H9 (cell line): Measurements from ENCODE around the gene DOC2A. TPM values are rescaled to one million over a fixed set of nuclear protein-coding genes. Genes with fewer than 3 reads are reported as not detected.

Experiments
- DNase-seq: peaks from one replicate; pipeline ENCODE4 v3.0.0-alpha.2; 2017
- H2AFZ ChIP-seq: one replicate; pipeline ENCODE4 v1.6.1; 2013; ENCODE audit warnings: mild to moderate bottlenecking, low read length, control low read depth, moderate library complexity
- H2AK5ac ChIP-seq: 2 replicates; pipeline ENCODE4 v1.6.1; 2013; ENCODE audit warnings: low read length, control low read depth, mixed read lengths; ENCODE audit not compliant: insufficient read length
- H2BK120ac ChIP-seq: one replicate; pipeline ENCODE4 v1.6.1; 2013; ENCODE audit warnings: low read depth, mild to moderate bottlenecking, low read length, control low read depth, inconsistent platforms; ENCODE audit not compliant: poor library complexity, severe bottlenecking
- H2BK12ac ChIP-seq: 2 replicates; pipeline ENCODE4 v1.6.1; 2013; ENCODE audit warnings: low read length, control low read depth, mixed read lengths, low read depth; ENCODE audit not compliant: insufficient read length
- H2BK15ac ChIP-seq: 2 replicates; pipeline ENCODE4 v1.6.1; 2013; ENCODE audit warnings: low read depth, low read length, control low read depth
- H2BK20ac ChIP-seq: one replicate; pipeline ENCODE4 v1.6.1; 2013; ENCODE audit warnings: low read depth, mild to moderate bottlenecking, low read length, control low read depth, inconsistent platforms; ENCODE audit not compliant: poor library complexity, severe bottlenecking
- H2BK5ac ChIP-seq: 2 replicates; pipeline ENCODE4 v1.6.1; 2013; ENCODE audit warnings: low read length, control low read depth, mixed read lengths; ENCODE audit not compliant: insufficient read length
- H3K14ac ChIP-seq: 2 replicates; pipeline ENCODE4 v1.6.1; 2013; ENCODE audit warnings: low read length, control low read depth; ENCODE audit not compliant: insufficient read depth
- H3K18ac ChIP-seq: 2 replicates; pipeline ENCODE4 v1.6.1; 2013; ENCODE audit warnings: low read depth, mild to moderate bottlenecking, mixed read lengths, low read length, control low read depth; ENCODE audit not compliant: insufficient read length
- H3K23ac ChIP-seq: 2 replicates; pipeline ENCODE4 v1.6.1; 2013; ENCODE audit warnings: low read length, control low read depth, mixed read lengths, low read depth; ENCODE audit not compliant: insufficient read length
- H3K23me2 ChIP-seq: 2 replicates; pipeline ENCODE4 v1.6.1; 2013; ENCODE audit warnings: low read depth, mild to moderate bottlenecking, mixed read lengths, low read length, control low read depth; ENCODE audit not compliant: insufficient read length, poor library complexity, severe bottlenecking
- H3K27ac ChIP-seq: 2 replicates; pipeline ENCODE4 v1.5.1; 2013; ENCODE audit warnings: low read length, control low read depth, mixed read lengths, low read depth; ENCODE audit not compliant: insufficient read length
- H3K27me3 ChIP-seq: 2 replicates; pipeline ENCODE4 v1.6.1; 2013; ENCODE audit warnings: low read length, control low read depth, inconsistent platforms; ENCODE audit not compliant: insufficient read depth
- H3K4ac ChIP-seq: 2 replicates; pipeline ENCODE4 v1.6.1; 2013; ENCODE audit warnings: low read depth, mild to moderate bottlenecking, control low read depth, inconsistent platforms, low read length, moderate library complexity
- H3K4me1 ChIP-seq: 2 replicates; pipeline ENCODE4 v1.6.1; 2013; ENCODE audit warnings: low read length, control low read depth, inconsistent platforms; ENCODE audit not compliant: insufficient read depth
- H3K4me2 ChIP-seq: 2 replicates; pipeline ENCODE4 v1.6.1; 2013; ENCODE audit warnings: low read length, control low read depth, mixed read lengths; ENCODE audit not compliant: insufficient read length, insufficient read depth
- H3K56ac ChIP-seq: 2 replicates; pipeline ENCODE4 v1.6.1; 2013; ENCODE audit warnings: low read depth, mild to moderate bottlenecking, mixed read lengths, low read length, control low read depth; ENCODE audit not compliant: insufficient read length
- H3K79me1 ChIP-seq: 2 replicates; pipeline ENCODE4 v1.6.1; 2013; ENCODE audit warnings: low read depth, mild to moderate bottlenecking, moderate library complexity, low read length, control low read depth, inconsistent platforms; ENCODE audit not compliant: insufficient read depth, poor library complexity, severe bottlenecking
- H3K79me2 ChIP-seq: 2 replicates; pipeline ENCODE4 v1.6.1; 2013; ENCODE audit warnings: low read length, control low read depth, inconsistent platforms; ENCODE audit not compliant: insufficient read depth
- H3K9ac ChIP-seq: 2 replicates; pipeline ENCODE4 v1.6.1; 2013; ENCODE audit warnings: low read length, control low read depth, mixed read lengths; ENCODE audit not compliant: insufficient read length; ENCODE audit errors: extremely low read depth
- H3K9me3 ChIP-seq: one replicate; pipeline ENCODE4 v1.6.1; 2013; ENCODE audit warnings: low read depth, low read length, inconsistent platforms; ENCODE audit not compliant: control insufficient read depth
- H3T11ph ChIP-seq: one replicate; pipeline ENCODE4 v1.6.1; 2013; ENCODE audit warnings: mild to moderate bottlenecking, low read length, control low read depth, inconsistent platforms
- H4K20me1 ChIP-seq: one replicate; pipeline ENCODE4 v1.6.1; 2013; ENCODE audit not compliant: control insufficient read depth, insufficient read length, insufficient read depth
- H4K5ac ChIP-seq: 2 replicates; pipeline ENCODE4 v1.6.1; 2013; ENCODE audit warnings: low read depth, mild to moderate bottlenecking, mixed read lengths, low read length, control low read depth; ENCODE audit not compliant: insufficient read length
- H4K8ac ChIP-seq: replicated peaks from 2 replicates; pipeline ENCODE4 v1.6.1; 2013; ENCODE audit warnings: low read length, control low read depth, mixed read lengths, low read depth; ENCODE audit not compliant: insufficient read length
- H4K91ac ChIP-seq: 2 replicates; pipeline ENCODE4 v1.6.1; 2013; ENCODE audit warnings: low read depth, mild to moderate bottlenecking, moderate library complexity, mixed read lengths, low read length, control low read depth; ENCODE audit not compliant: insufficient read length
- H3K27ac Mint-ChIP-seq, 3 experiments: 2 replicates in 2 of 3; 3 replicates in 1 of 3; pipeline ENCODE4 v1.8.0; 2020 to 2021; ENCODE audit warnings: mixed read lengths in 3 of 3, mild to moderate bottlenecking in 1 of 3, moderate library complexity in 1 of 3
- H3K27me3 Mint-ChIP-seq: 2 replicates; pipeline ENCODE4 v1.8.0; 2021; ENCODE audit warnings: low read depth, mild to moderate bottlenecking, moderate library complexity, mixed read lengths
- H3K36me3 Mint-ChIP-seq, 3 experiments: 2 replicates in 2 of 3; 3 replicates in 1 of 3; pipeline ENCODE4 v1.8.0; 2020 to 2021; ENCODE audit warnings: low read depth in 3 of 3, mixed read lengths in 3 of 3; ENCODE audit not compliant: insufficient read depth in 1 of 3
- H3K4me1 Mint-ChIP-seq, 2 experiments: 2 replicates each; pipeline ENCODE4 v1.8.0; 2020; ENCODE audit warnings: mixed read lengths in 2 of 2
- H3K4me3 Mint-ChIP-seq, 2 experiments: 2 replicates in 1 of 2; 3 replicates in 1 of 2; pipeline ENCODE4 v1.8.0; 2020 to 2021; ENCODE audit warnings: mild to moderate bottlenecking in 2 of 2, mixed read lengths in 2 of 2, moderate library complexity in 1 of 2
- H3K9me3 Mint-ChIP-seq, 2 experiments: 2 replicates in 1 of 2; 3 replicates in 1 of 2; pipeline ENCODE4 v1.8.0; 2020; ENCODE audit warnings: mild to moderate bottlenecking in 2 of 2, mixed read lengths in 2 of 2, moderate library complexity in 1 of 2
- CTCF ChIP-seq: fragments of 200-600 bp; sonication (generic); conservative IDR thresholded peaks from 3 replicates; pipeline ENCODE4 v1.8.0; 2021; ENCODE audit warnings: antibody characterized with exemption, mild to moderate bottlenecking
- WGBS: extraction: QIAGEN DNeasy Blood & Tissue Kit; methylation state at CpG from one replicate; pipeline ENCODE4 v1.1.7; 2013; ENCODE audit warnings: missing lambda C conversion rate, low lambda C conversion rate, mixed read lengths; ENCODE audit not compliant: insufficient read length; ENCODE audit errors: extremely low coverage; 5-methylcytosine and 5-hydroxymethylcytosine counted together
- total RNA-seq: library from RNA; stranded (reverse); gene quantifications from 2 replicates; pipeline ENCODE4 v1.2.1, GENCODE V29; 2021

DOC2A gene
- total RNA-seq, 1 experiment from 2014 or later, result 12.2 TPM

- H2BK20ac ChIP-seq, result no peak overlapping the region
- no peak overlapping the region for H4K91ac ChIP-seq
- H3K79me2 ChIP-seq, result no peaks in the 10 kb centered on the region
- no peak for TF ChIP-seq CTCF
- H2BK120ac ChIP-seq, result no peak overlapping the region
- H3K4me2 ChIP-seq, result no peak overlapping the region
- no peak overlapping the region for H2BK12ac ChIP-seq
- no peak overlapping the region for H3K56ac ChIP-seq
- no peak overlapping the region for H2AK5ac ChIP-seq
- no peaks in the 10 kb centered on the region for H3K23me2 ChIP-seq
- no CpG with 5 or more reads among the region's 23 CpGs for WGBS
- no peak overlapping the region for H2BK15ac ChIP-seq
- no peaks in the 10 kb centered on the region for H3K27me3 ChIP-seq
- H3T11ph ChIP-seq, result no peak overlapping the region
- DNase-seq, result no peak
- no peak overlapping the region for H4K8ac ChIP-seq
- H3K4me3 Mint-ChIP-seq, result no peak overlapping the region
- no peaks in the 10 kb centered on the region for H4K20me1 ChIP-seq
- no peak overlapping the region for H3K18ac ChIP-seq
- no peak overlapping the region for H2AFZ ChIP-seq
- H2BK5ac ChIP-seq, result no peak overlapping the region
- no peak overlapping the region for H4K5ac ChIP-seq
- H3K27ac ChIP-seq, result no peak overlapping the region
- H3K9me3 Mint-ChIP-seq, result no peaks in the 10 kb centered on the region
- H3K79me1 ChIP-seq, result no peaks in the 10 kb centered on the region
- no peak overlapping the region for H3K14ac ChIP-seq
- H3K4me1 ChIP-seq, result no peaks in the 10 kb centered on the region
- no peaks in the 10 kb centered on the region; the same call in 1 of the 2 replicates for H3K27me3 Mint-ChIP-seq
- H3K27ac Mint-ChIP-seq, result peak overlapping the region; percentile 43 to 76 (median 74); a peak in 4 of 7 replicates
- H3K23ac ChIP-seq, result no peak overlapping the region
- H3K9ac ChIP-seq, result no peak overlapping the region
- H3K36me3 Mint-ChIP-seq, result peaks cover 26 to 73% (median 65%) of the 10 kb centered on the region in 3 experiments
- no peaks in the 10 kb centered on the region for H3K9me3 ChIP-seq
- no peak overlapping the region for H3K4ac ChIP-seq
- H3K4me1 Mint-ChIP-seq, result peaks cover 2% of the 10 kb centered on the region in 2 experiments
These were observed 21.5 kb downstream of the DOC2A start for GRCh38 chr16:29989111-29989858.
